CD8-positive, alpha-beta memory T cell (primary cell): ENCODE measurements around the gene SIX6. TPM values are rescaled to one million over a fixed set of nuclear protein-coding genes. Genes with fewer than 3 reads are reported as not detected.
"Not testable (repeated sequence)": the region's sequence is repeated elsewhere in the genome, so short reads cannot be mapped to it uniquely, and the experiment has no call there.

ENCODE experiments used
- CTCF ChIA-PET: fragments of 350-600 bp; sonication (Branson Sonifier 250); formaldehyde crosslinking; loops from one replicate; lab custom pipeline; 2021; ENCODE audit warnings: antibody characterized with exemption; lab: Charles Lee
- POLR2A ChIA-PET: fragments of 350-600 bp; sonication (Branson Sonifier 250); formaldehyde crosslinking; loops from one replicate; lab custom pipeline; 2021; ENCODE audit warnings: antibody characterized with exemption; lab: Charles Lee
- DNase-seq, 5 donors: peaks; one replicate each; pipeline versions ENCODE4 v3.0.0 to v3.0.0-alpha.2; 2020 to 2022; ENCODE audit warnings: mixed read lengths in 1 of 5
- H3K27ac ChIP-seq: one replicate; pipeline ENCODE4 v1.7.0; 2013; ENCODE audit warnings: low read depth, mild to moderate bottlenecking, low read length, moderate library complexity
- H3K27me3 ChIP-seq: 2 replicates; pipeline ENCODE4 v1.7.0; 2013; ENCODE audit warnings: low read length, mild to moderate bottlenecking; ENCODE audit not compliant: insufficient read depth, poor library complexity, severe bottlenecking
- H3K36me3 ChIP-seq: 2 replicates; pipeline ENCODE4 v1.7.0; 2013; ENCODE audit warnings: mild to moderate bottlenecking, low read length, moderate library complexity; ENCODE audit not compliant: insufficient read depth
- H3K4me1 ChIP-seq: 2 replicates; pipeline ENCODE4 v1.7.0; 2013; ENCODE audit warnings: mild to moderate bottlenecking, low read length, moderate library complexity; ENCODE audit not compliant: insufficient read depth
- H3K4me3 ChIP-seq: 2 replicates; pipeline ENCODE4 v1.7.0; 2013; ENCODE audit warnings: mild to moderate bottlenecking, low read length
- H3K9me3 ChIP-seq: 2 replicates; pipeline ENCODE4 v1.7.0; 2013; ENCODE audit warnings: mild to moderate bottlenecking, low read length
- H3K27ac Mint-ChIP-seq, 8 donors: one replicate each; pipeline ENCODE4 v1.8.0; 2020 to 2021; ENCODE audit warnings: mixed read lengths in 8 of 8, mild to moderate bottlenecking in 6 of 8, inconsistent platforms in 3 of 8, moderate library complexity in 3 of 8
- H3K27me3 Mint-ChIP-seq, 2 donors: one replicate each; pipeline ENCODE4 v1.8.0; 2020 to 2021; ENCODE audit warnings: mixed read lengths in 2 of 2, mild to moderate bottlenecking in 1 of 2, moderate library complexity in 1 of 2
- H3K36me3 Mint-ChIP-seq, 3 donors: one replicate each; pipeline ENCODE4 v1.8.0; 2020 to 2021; ENCODE audit warnings: mixed read lengths in 3 of 3, inconsistent platforms in 1 of 3, mild to moderate bottlenecking in 1 of 3
- H3K4me1 Mint-ChIP-seq, 3 donors: one replicate each; pipeline ENCODE4 v1.8.0; 2020 to 2021; ENCODE audit warnings: mixed read lengths in 3 of 3, inconsistent platforms in 1 of 3, mild to moderate bottlenecking in 1 of 3
- H3K4me3 Mint-ChIP-seq, 7 donors: one replicate each; pipeline ENCODE4 v1.8.0; 2020 to 2021; ENCODE audit warnings: mixed read lengths in 7 of 7, mild to moderate bottlenecking in 6 of 7, moderate library complexity in 4 of 7, inconsistent platforms in 2 of 7
- H3K9me3 Mint-ChIP-seq, 5 donors: one replicate each; pipeline ENCODE4 v1.8.0; 2020 to 2022; ENCODE audit warnings: mixed read lengths in 5 of 5, mild to moderate bottlenecking in 3 of 5, moderate library complexity in 2 of 5, inconsistent platforms in 1 of 5
- polyA plus RNA-seq: library from polyadenylated mRNA; unstranded; fragments of 300-500 nt; fragmentation: Illumina TruSeq; gene quantifications from one replicate; pipeline ENCODE4 v1.2.3, GENCODE V29; 2021
- total RNA-seq, 2 experiments: library from RNA; stranded (reverse); gene quantifications; one replicate each; pipeline ENCODE4 v1.2.3, GENCODE V29; 2021

The SIX6 gene
- not detected for total RNA-seq
- polyA plus RNA-seq = not detected

DNA sequence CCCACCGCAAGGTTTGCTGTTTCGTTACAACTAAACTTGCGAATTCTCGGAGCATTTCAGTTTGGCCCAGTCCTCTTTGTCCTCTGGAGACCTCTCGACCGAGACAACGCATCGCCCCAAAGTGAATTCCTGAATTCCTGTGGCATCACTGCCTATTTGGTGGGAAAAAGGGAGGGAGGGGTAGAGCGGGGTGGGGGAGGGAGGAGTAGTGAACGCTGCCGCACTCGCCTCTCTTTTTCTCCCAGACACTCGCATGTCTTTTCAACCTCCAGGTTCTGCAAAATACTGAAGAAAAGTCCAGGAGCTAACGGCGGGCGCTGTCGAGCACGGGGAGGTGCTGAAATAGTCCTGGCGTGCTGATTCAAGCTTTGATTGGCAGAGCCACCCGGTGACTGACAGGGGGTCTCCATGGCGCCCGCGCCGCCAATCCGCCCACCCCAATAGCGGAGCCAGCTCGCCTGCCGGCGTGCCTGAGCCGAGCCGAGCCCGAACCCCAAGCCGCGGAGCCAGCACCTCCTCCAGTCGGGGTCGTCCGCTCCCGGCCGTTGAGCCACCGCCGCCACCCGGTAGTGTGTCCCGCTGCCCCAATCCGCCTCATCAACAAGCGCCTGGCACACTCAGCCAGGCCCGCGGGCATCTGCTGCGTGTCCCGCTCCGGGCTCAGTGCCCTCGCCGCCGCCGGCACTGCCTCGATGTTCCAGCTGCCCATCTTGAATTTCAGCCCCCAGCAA, at the start of gene SIX6:
Gene SIX6 (plus strand): TSS at position 440 of the 731 bp plus-strand sequence. CDS start 253 bp downstream, at position 693.
- Mint-ChIP-seq H3K36me3 (no peaks in the 10 kb centered on the region), H3K27ac (no peak within 1 kb of the TSS), H3K4me1 (peaks cover 12 to 40% (median 22%) of the 10 kb centered on the region in 3 donors), H3K4me3 (peak within 1 kb of the TSS in 4 of 7 donors; percentile 1 to 65 (median 30)), H3K27me3 (peaks cover 70 to 90% of the 10 kb centered on the region in 2 donors), H3K9me3 (peaks cover 0 to 4% (median under 1%) of the 10 kb centered on the region in 5 donors)
- Histone ChIP-seq H3K4me1 (no peaks in the 10 kb centered on the region), H3K4me3 (no peak within 1 kb of the TSS), H3K27me3 (peaks cover 63% of the 10 kb centered on the region), H3K9me3 (no peaks in the 10 kb centered on the region), H3K36me3 (no peaks in the 10 kb centered on the region), H3K27ac (no peak within 1 kb of the TSS)
- ChIA-PET CTCF (no interaction called here), POLR2A (no interaction called here)
- no peak for DNase-seq

DNA sequence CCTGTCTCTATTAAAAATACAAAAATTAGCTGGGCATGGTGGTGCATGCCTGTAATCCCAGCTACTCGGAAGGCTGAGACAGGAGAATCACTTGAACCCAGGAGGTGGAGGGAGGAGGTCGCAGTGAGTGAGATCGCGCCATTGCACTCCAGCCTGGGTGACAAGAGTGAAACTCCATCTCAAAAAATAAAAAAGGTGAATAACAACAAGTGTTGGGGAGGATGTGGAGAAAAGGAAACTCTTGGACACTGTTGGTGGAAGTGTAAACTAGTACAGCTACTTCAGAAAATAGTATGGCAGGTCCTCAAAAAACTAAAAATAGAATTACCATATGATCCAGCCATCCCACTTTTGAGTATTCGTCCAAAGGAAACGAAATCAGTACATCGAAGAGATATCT, 28.7 kb upstream of the SIX6 start:
- H3K4me3 ChIP-seq, H3K27me3 ChIP-seq, H3K27ac ChIP-seq, H3K27ac Mint-ChIP-seq, DNase-seq, POLR2A ChIA-PET, H3K4me3 Mint-ChIP-seq, CTCF ChIA-PET, H3K36me3 Mint-ChIP-seq, H3K9me3 ChIP-seq, H3K4me1 ChIP-seq, H3K36me3 ChIP-seq, H3K4me1 Mint-ChIP-seq: not testable (repeated sequence)
- peaks cover 14 to 49% of the 10 kb centered on the region in 2 donors for H3K27me3 Mint-ChIP-seq
- peaks cover 7 to 21% (median 14%) of the 10 kb centered on the region in 5 donors for H3K9me3 Mint-ChIP-seq

DNA sequence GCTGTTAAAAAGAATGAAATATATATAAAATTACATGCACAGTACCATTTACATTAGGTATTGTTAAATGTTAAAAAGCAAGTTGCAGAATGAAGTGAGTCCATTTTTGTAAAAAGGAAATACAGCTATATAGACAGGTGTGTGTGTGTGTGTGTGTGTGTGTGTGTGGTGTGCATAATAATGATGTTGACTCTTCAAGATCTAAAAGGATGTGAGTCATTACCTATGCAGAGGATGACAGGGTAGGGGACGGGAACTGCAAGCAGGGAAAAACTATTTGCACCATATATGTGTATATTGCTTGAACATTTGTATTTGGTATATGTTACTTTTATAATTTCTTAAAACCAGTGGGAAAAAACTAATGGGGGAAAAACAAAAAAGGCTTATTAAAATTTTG, 26.2 kb upstream of the SIX6 start:
- Histone ChIP-seq H3K27ac (no peak overlapping the region), H3K36me3 (no peaks in the 10 kb centered on the region), H3K27me3 (peaks cover 10% of the 10 kb centered on the region), H3K4me1 (no peaks in the 10 kb centered on the region), H3K4me3 (no peak overlapping the region), H3K9me3 (no peaks in the 10 kb centered on the region)
- no peak overlapping the region for H3K27ac Mint-ChIP-seq
- no peaks in the 10 kb centered on the region for H3K36me3 Mint-ChIP-seq
- peaks cover 0 to 4% (median 1%) of the 10 kb centered on the region in 3 donors for H3K4me1 Mint-ChIP-seq
- H3K27me3 Mint-ChIP-seq = peaks cover 20 to 44% of the 10 kb centered on the region in 2 donors
- no peak overlapping the region for H3K4me3 Mint-ChIP-seq
- DNase-seq = no peak
- peaks cover 9 to 21% (median 14%) of the 10 kb centered on the region in 5 donors for H3K9me3 Mint-ChIP-seq
- ChIA-PET POLR2A (no interaction called here), CTCF (no interaction called here)

DNA sequence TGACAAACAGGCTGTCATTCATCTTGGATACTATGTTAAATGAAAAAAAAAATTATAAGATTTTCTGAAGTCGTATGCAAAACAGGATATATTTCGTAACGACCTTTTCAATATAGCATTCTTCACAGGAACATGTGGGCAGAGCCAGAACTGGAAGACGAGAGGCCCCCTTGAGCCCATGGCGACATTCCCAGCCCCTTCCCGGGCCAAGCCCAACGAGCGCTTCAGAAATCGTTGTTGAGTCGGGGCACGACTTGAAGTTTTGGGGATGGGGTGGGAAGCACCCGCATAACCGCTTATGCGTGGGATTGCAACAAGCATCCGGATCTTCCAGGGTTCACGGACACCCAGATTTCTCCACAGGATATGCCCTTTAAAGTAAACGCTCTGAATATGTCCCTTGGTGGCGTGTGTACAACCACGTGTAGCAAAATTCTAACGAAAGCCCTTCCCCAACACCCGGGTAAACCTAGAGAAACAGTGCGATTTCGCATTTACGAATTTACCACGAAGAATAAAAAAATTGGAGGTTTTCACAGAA, 23.8 kb upstream of the SIX6 start:
- Histone ChIP-seq H3K4me1 (no peaks in the 10 kb centered on the region), H3K27me3 (peaks cover 10% of the 10 kb centered on the region), H3K4me3 (no peak overlapping the region), H3K9me3 (no peaks in the 10 kb centered on the region), H3K27ac (no peak overlapping the region), H3K36me3 (no peaks in the 10 kb centered on the region)
- peaks cover 0 to 4% (median 1%) of the 10 kb centered on the region in 3 donors for H3K4me1 Mint-ChIP-seq
- peak overlapping the region in 2 of 7 donors; percentile 0 to 3 for H3K4me3 Mint-ChIP-seq
- peaks cover 3 to 16% (median 9%) of the 10 kb centered on the region in 5 donors for H3K9me3 Mint-ChIP-seq
- H3K27ac Mint-ChIP-seq = no peak overlapping the region
- ChIA-PET POLR2A (no interaction called here), CTCF (no interaction called here)
- H3K36me3 Mint-ChIP-seq = no peaks in the 10 kb centered on the region
- peaks cover 16 to 35% of the 10 kb centered on the region in 2 donors for H3K27me3 Mint-ChIP-seq
- DNase-seq = no peak

DNA sequence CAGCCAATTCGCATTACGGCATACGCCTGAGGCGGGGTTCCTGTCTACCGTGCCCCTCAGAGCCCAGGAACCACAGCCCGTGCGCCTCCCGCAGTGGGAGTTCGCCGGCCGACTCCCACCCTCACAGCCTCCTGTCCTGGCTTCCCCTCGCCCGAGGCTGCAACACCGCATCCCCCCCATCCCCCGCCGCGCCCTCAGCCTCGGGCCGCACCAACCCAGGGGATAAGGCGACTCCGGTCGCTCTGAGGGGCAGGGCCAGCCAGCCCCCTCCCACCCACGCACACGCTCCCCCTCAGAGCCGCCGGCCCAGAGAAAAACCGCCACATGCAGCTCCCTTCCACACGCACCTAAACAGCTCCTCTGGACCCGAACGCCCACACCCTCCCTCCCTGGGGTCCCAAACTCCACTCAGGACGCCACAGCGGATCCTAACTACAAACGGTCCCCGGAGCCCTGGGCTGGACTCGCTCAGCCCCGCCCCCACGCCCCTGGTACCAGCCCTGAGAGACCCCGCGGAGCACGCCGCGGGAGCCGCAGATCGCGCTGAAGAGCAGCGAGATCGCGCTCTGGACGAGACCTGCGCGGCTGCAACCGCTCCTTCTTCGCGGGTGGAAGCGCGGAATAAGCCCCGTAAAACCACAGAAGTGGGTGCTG, 23.2 kb upstream of the SIX6 start, which contains the start of gene C14orf39:
Gene C14orf39 (minus strand): TSS at position 466 of the 654 bp plus-strand sequence. CDS start 985 bp downstream, outside the sequence.
- Histone ChIP-seq H3K36me3 (no peaks in the 10 kb centered on the region), H3K27ac (no peak within 1 kb of the TSS), H3K9me3 (no peaks in the 10 kb centered on the region), H3K4me1 (no peaks in the 10 kb centered on the region), H3K4me3 (no peak within 1 kb of the TSS), H3K27me3 (peaks cover 10% of the 10 kb centered on the region)
- ChIA-PET POLR2A (no interaction called here), CTCF (no interaction called here)
- no peak within 1 kb of the TSS for H3K27ac Mint-ChIP-seq
- H3K4me3 Mint-ChIP-seq = peak within 1 kb of the TSS in 4 of 7 donors; percentile 0 to 9 (median 2)
- no peak for DNase-seq
- peaks cover 14 to 34% of the 10 kb centered on the region in 2 donors for H3K27me3 Mint-ChIP-seq
- peaks cover 0 to 4% (median 1%) of the 10 kb centered on the region in 3 donors for H3K4me1 Mint-ChIP-seq
- H3K9me3 Mint-ChIP-seq = peaks cover 2 to 12% (median 3%) of the 10 kb centered on the region in 5 donors
- no peaks in the 10 kb centered on the region for H3K36me3 Mint-ChIP-seq

DNA sequence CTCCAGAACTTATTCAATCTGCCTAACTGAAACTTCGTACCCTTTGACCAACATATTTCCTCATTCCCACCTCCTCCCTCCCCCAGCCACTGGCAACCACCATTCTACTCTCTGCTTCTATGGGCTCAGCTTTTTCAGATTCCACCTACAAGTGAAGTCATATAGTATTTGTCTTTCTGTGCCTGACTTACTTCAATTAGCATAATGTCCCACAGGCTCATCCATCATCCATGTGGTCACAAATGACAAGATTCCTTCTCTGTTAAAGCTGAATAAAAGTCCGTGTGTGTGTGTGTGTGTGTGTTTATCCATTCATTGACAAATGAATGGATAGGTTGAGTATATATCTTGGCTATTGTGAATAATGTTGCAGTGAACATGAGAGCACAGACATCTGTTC, 21.7 kb upstream of the SIX6 start:
- no peak overlapping the region for H3K4me3 Mint-ChIP-seq
- no peaks in the 10 kb centered on the region for H3K36me3 Mint-ChIP-seq
- POLR2A ChIA-PET = no interaction called here
- Histone ChIP-seq H3K4me1 (no peaks in the 10 kb centered on the region), H3K27ac (no peak overlapping the region), H3K4me3 (no peak overlapping the region), H3K27me3 (peaks cover 10% of the 10 kb centered on the region), H3K36me3 (no peaks in the 10 kb centered on the region), H3K9me3 (no peaks in the 10 kb centered on the region)
- DNase-seq = no peak
- peaks cover 0 to 6% (median 4%) of the 10 kb centered on the region in 5 donors for H3K9me3 Mint-ChIP-seq
- H3K27me3 Mint-ChIP-seq = peaks cover 16 to 36% of the 10 kb centered on the region in 2 donors
- CTCF ChIA-PET = no interaction called here
- H3K27ac Mint-ChIP-seq = no peak overlapping the region
- peaks cover 0 to 4% (median 1%) of the 10 kb centered on the region in 3 donors for H3K4me1 Mint-ChIP-seq

DNA sequence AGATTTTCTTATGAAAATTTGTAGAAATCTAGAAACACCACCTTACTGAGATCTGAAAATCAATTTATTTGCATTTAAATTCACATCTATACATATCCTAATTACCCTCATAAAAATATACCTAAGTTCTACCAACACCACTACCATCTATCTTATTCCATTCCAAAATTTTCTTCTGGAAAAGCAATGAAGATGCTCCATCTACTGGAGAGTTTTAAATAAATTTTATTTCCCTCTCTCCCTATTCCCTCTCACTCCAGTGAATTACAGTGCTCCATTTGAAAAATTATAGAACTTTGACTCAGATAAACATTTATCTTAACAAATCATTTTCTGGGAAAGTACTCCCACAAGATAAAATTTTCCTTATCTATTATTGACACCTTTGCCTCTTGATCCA, 20.8 kb upstream of the SIX6 start:
- peaks cover 0 to 4% (median 3%) of the 10 kb centered on the region in 5 donors for H3K9me3 Mint-ChIP-seq
- CTCF ChIA-PET = no interaction called here

DNA sequence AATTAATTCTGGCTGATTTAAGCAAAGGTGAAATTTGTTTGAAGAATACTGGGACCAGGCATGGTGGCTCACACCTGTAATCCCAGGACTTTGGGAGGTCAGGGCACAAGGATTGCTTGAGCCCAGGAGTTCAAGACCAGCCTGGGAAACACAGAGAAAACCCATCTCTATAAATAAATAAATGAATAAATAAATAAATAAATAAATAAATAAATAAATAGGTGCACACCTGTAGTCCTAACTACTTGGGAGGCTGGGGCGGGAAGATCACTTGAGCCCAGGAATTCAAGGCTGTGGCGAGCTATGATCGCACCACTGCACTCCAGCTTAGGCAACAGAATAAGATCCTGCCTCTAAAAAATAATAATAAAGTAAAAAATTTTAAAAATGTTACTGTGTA, 18.7 kb upstream of the SIX6 start:
- Histone ChIP-seq H3K4me3 (no peak overlapping the region), H3K27ac (no peak overlapping the region), H3K27me3 (peaks cover 3% of the 10 kb centered on the region), H3K9me3 (no peaks in the 10 kb centered on the region), H3K4me1 (no peaks in the 10 kb centered on the region), H3K36me3 (no peaks in the 10 kb centered on the region)
- ChIA-PET CTCF (no interaction called here), POLR2A (no interaction called here)
- Mint-ChIP-seq H3K4me3 (no peak overlapping the region), H3K27ac (no peak overlapping the region), H3K4me1 (peaks cover 0 to 3% (median 1%) of the 10 kb centered on the region in 3 donors), H3K36me3 (no peaks in the 10 kb centered on the region), H3K9me3 (peaks cover 0 to 4% (median 2%) of the 10 kb centered on the region in 5 donors), H3K27me3 (peaks cover 15 to 28% of the 10 kb centered on the region in 2 donors)
- DNase-seq = no peak

More for the DNA sequence above, 20.8 kb upstream of the SIX6 start:
- H3K27me3 Mint-ChIP-seq = peaks cover 13 to 32% of the 10 kb centered on the region in 2 donors
- Histone ChIP-seq H3K4me1 (no peaks in the 10 kb centered on the region), H3K36me3 (no peaks in the 10 kb centered on the region), H3K27me3 (peaks cover 10% of the 10 kb centered on the region), H3K27ac (no peak overlapping the region), H3K4me3 (no peak overlapping the region), H3K9me3 (no peaks in the 10 kb centered on the region)
- no peak for DNase-seq
- peaks cover 0 to 4% (median 1%) of the 10 kb centered on the region in 3 donors for H3K4me1 Mint-ChIP-seq
- no peaks in the 10 kb centered on the region for H3K36me3 Mint-ChIP-seq
- H3K4me3 Mint-ChIP-seq = no peak overlapping the region
- POLR2A ChIA-PET = no interaction called here
- no peak overlapping the region for H3K27ac Mint-ChIP-seq
